Lung microvascular endothelial cell (primary cell): Measurements from ENCODE around the gene GLYR1. TPM values are rescaled to one million over a fixed set of nuclear protein-coding genes. Genes with fewer than 3 reads are reported as not detected.

Experiments
- DNase-seq, 2 donors: peaks; one replicate each; pipeline versions ENCODE4 v3.0.0 to v3.0.0-alpha.2; 2010; ENCODE audit warnings: low read depth in 2 of 2
- total RNA-seq: library from RNA; depleted of rRNA; stranded (reverse); fragments of >200 nt; gene quantifications from 2 replicates; pipeline ENCODE4 v1.2.1, GENCODE V29; 2014

GLYR1 gene
- total RNA-seq, 1 donor from 2014 or later = 47.8 TPM

GRCh38 chr16:4850211-4850610 lies 3.1 kb upstream of the GLYR1 start:
- DNase-seq = peak in 1 of 2 donors; percentile 26

- peak; percentile 60 to 87 for DNase-seq
Observed at GRCh38 chr16:4847774-4848587, 893 bp upstream of the GLYR1 start.

GRCh38 chr16:4846503-4846900 lies 586 bp downstream of the GLYR1 start:
- peak; percentile 56 to 82 for DNase-seq

GRCh38 chr16:4840984-4841383 lies 6.1 kb downstream of the GLYR1 start:
- DNase-seq = no peak

- peak in 1 of 2 donors; percentile 20 for DNase-seq
Observed at GRCh38 chr16:4839942-4840341, 7.1 kb downstream of the GLYR1 start.

GRCh38 chr16:4837733-4838501 lies 9.2 kb downstream of the GLYR1 start:
- DNase-seq = no peak

- DNase-seq = no peak
Observed at GRCh38 chr16:4836727-4837126, 10.4 kb downstream of the GLYR1 start.

GRCh38 chr16:4833584-4833983 lies 13.5 kb downstream of the GLYR1 start:
- no peak for DNase-seq

GRCh38 chr16:4832698-4833343 lies 14.3 kb downstream of the GLYR1 start:
- DNase-seq = no peak

- DNase-seq = no peak
Observed at GRCh38 chr16:4831616-4832015, 15.5 kb downstream of the GLYR1 start.

- no peak for DNase-seq
Observed at GRCh38 chr16:4830408-4830807, 16.7 kb downstream of the GLYR1 start.

- no peak for DNase-seq
Observed at GRCh38 chr16:4828567-4829321, 18.3 kb downstream of the GLYR1 start.

GRCh38 chr16:4826980-4827379 lies 20.1 kb downstream of the GLYR1 start:
- no peak for DNase-seq

GRCh38 chr16:4826526-4826925 lies 20.6 kb downstream of the GLYR1 start:
- DNase-seq = no peak

GRCh38 chr16:4825196-4825595 lies 21.9 kb downstream of the GLYR1 start:
- no peak for DNase-seq

GRCh38 chr16:4820652-4821051 lies 26.4 kb downstream of the GLYR1 start:
- DNase-seq = no peak

- DNase-seq = no peak
Observed at GRCh38 chr16:4814542-4815173, 32.4 kb downstream of the GLYR1 start.

GRCh38 chr16:4814046-4814445 lies 33.0 kb downstream of the GLYR1 start:
- no peak for DNase-seq

GRCh38 chr16:4813251-4814003 lies 33.7 kb downstream of the GLYR1 start:
- no peak for DNase-seq

GRCh38 chr16:4811773-4812172 lies 35.3 kb downstream of the GLYR1 start:
- no peak for DNase-seq
